Esophagus muscularis mucosa (tissue), 4 donors: Measurements from ENCODE around the gene S100A11. TPM values are rescaled to one million over a fixed set of nuclear protein-coding genes. Genes with fewer than 3 reads are reported as not detected.

Experiments
- DNase-seq: peaks from one replicate; pipeline ENCODE4 v3.0.0-alpha.2; 2017; ENCODE audit errors: extremely low spot score
- H3K27ac ChIP-seq, 4 donors: fragments of 200-600 bp; sonication (generic); replicated peaks in 1 of 4; 1 replicate in 3 of 4; 2 replicates in 1 of 4; pipeline ENCODE4 v1.5.1; 2016 to 2019; ENCODE audit warnings: mild to moderate bottlenecking in 1 of 4
- H3K27me3 ChIP-seq, 4 donors: fragments of 200-600 bp; sonication (generic); one replicate each; pipeline versions ENCODE4 v1.5.1 to v1.6.0; 2016 to 2019
- H3K36me3 ChIP-seq, 4 donors: fragments of 200-600 bp; sonication (generic); one replicate each; pipeline ENCODE4 v1.5.1; 2016 to 2019
- H3K4me1 ChIP-seq, 4 donors: fragments of 200-600 bp; sonication (generic); one replicate each; pipeline ENCODE4 v1.5.1; 2016 to 2019
- H3K4me3 ChIP-seq, 4 donors: fragments of 200-600 bp; sonication (generic); 1 replicate in 2 of 4; 2 replicates in 2 of 4; pipeline ENCODE4 v1.5.1; 2016 to 2019; ENCODE audit warnings: mild to moderate bottlenecking in 4 of 4, moderate library complexity in 1 of 4
- H3K9me3 ChIP-seq, 4 donors: fragments of 200-600 bp; sonication (generic); 1 replicate in 3 of 4; 2 replicates in 1 of 4; pipeline ENCODE4 v1.5.1; 2016 to 2019
- EP300 ChIP-seq: sonication (generic); formaldehyde crosslinking; IDR thresholded peaks from one replicate; pipeline ENCODE4 v1.6.1; 2017; ENCODE audit warnings: antibody characterized with exemption
- POLR2A ChIP-seq: fragments of 450-650 bp; IDR thresholded peaks from one replicate; pipeline ENCODE4 v1.6.1; 2017; ENCODE audit warnings: antibody characterized with exemption, moderate library complexity, mild to moderate bottlenecking, low read depth
- POLR2AphosphoS5 ChIP-seq, 2 donors: sonication (generic); formaldehyde crosslinking; IDR thresholded peaks; one replicate each; pipeline ENCODE4 v1.6.1; 2017; ENCODE audit warnings: antibody characterized with exemption in 2 of 2
- WGBS: methylation state at CpG from one replicate; pipeline ENCODE4 v1.1.5; 2018; 5-methylcytosine and 5-hydroxymethylcytosine counted together
- intact Hi-C: fragments of 100-400 bp; cut with DNase I; formaldehyde crosslinking; loops from one replicate; pipeline ENCODE4 v1.15.1; 2023
- total RNA-seq, 4 donors: library from RNA; depleted of rRNA; stranded (reverse); fragments of >200 nt; gene quantifications; one replicate each; pipeline versions ENCODE4 v1.1.0 to v1.2.1, GENCODE V29; 2016
- TF ChIP-seq, protein P1 (sequence below), 3 experiments: fragments of 200-600 bp in 2 of 3; fragments of 450-650 bp in 1 of 3; sonication (generic) in 2 of 3; IDR thresholded peaks; one replicate each; pipeline ENCODE4 v1.5.1; 2017 to 2019; ENCODE audit warnings: antibody characterized with exemption in 3 of 3, mild to moderate bottlenecking in 2 of 3, moderate library complexity in 1 of 3

S100A11 gene
- total RNA-seq, 4 donors from 2014 or later, result 68.5 to 190 (median 115) TPM

DNA sequence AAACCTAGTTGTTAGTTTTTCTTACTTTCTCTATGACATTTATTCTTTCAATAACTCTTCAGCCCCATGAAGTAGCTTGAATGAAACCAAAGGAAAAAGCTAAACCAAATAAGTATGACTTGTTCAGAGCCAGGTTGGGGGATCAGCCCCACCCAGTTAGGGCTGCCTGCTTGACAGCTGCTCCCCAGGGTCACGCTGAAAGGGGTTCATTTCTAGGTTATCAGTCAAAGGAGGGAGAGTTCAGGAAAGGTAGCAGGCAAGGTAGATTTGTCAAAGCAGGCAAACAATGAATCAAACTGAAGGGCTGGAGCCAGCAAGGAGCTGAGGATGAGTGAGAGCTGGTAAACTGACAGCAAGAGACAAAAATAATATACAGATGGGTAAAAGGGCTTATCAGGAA, 3.1 kb upstream of the S100A11 start:
- TF ChIP-seq EP300 (no peak), POLR2AphosphoS5 (IDR thresholded peaks at IDR 0.05) (no peak), POLR2A (no peak)
- TF ChIP-seq, protein P1, sequence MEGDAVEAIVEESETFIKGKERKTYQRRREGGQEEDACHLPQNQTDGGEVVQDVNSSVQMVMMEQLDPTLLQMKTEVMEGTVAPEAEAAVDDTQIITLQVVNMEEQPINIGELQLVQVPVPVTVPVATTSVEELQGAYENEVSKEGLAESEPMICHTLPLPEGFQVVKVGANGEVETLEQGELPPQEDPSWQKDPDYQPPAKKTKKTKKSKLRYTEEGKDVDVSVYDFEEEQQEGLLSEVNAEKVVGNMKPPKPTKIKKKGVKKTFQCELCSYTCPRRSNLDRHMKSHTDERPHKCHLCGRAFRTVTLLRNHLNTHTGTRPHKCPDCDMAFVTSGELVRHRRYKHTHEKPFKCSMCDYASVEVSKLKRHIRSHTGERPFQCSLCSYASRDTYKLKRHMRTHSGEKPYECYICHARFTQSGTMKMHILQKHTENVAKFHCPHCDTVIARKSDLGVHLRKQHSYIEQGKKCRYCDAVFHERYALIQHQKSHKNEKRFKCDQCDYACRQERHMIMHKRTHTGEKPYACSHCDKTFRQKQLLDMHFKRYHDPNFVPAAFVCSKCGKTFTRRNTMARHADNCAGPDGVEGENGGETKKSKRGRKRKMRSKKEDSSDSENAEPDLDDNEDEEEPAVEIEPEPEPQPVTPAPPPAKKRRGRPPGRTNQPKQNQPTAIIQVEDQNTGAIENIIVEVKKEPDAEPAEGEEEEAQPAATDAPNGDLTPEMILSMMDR (IDR thresholded peaks at IDR 0.05), result no peak
- H3K27ac ChIP-seq, result no peak overlapping the region
- H3K4me3 ChIP-seq, result no peak overlapping the region
- DNase-seq, result no peak
- H3K36me3 ChIP-seq, result no peaks in the 10 kb centered on the region
- peaks cover 5 to 22% (median 19%) of the 10 kb centered on the region in 4 donors for H3K4me1 ChIP-seq
- 68% methylated on average over 1 of the region's 1 CpG for WGBS
- H3K27me3 ChIP-seq, result no peaks in the 10 kb centered on the region
- H3K9me3 ChIP-seq, result no peaks in the 10 kb centered on the region
- intact Hi-C loops, result no loop called here

DNA sequence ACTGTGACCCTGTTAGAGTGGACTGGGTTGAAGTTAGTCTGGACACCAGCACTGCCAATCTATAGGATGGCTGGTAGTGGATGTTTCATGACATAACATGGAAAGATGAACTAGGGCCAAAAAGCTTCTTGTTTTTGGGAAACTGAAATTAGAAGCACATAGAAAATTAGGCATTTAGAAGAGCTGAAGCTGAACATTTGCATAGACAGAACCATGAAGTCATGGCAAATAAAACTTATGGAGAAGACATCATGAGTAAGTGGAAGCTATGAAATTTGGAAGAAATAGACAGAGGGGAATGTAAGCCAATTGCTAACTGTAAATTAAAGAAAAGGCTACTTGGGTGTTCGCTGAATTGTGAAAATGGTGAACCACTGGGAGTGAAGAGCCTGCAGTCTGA, 2.7 kb upstream of the S100A11 start:
- no peaks in the 10 kb centered on the region for H3K9me3 ChIP-seq
- peaks cover 5 to 26% (median 23%) of the 10 kb centered on the region in 4 donors for H3K4me1 ChIP-seq
- H3K36me3 ChIP-seq, result no peaks in the 10 kb centered on the region
- H3K27me3 ChIP-seq, result no peaks in the 10 kb centered on the region
- H3K27ac ChIP-seq, result no peak overlapping the region
- H3K4me3 ChIP-seq, result no peak overlapping the region
- DNase-seq, result no peak
- intact Hi-C loops, result no loop called here
- WGBS, result 100% methylated on average over 1 of the region's 1 CpG
- no peak for TF ChIP-seq POLR2A
- TF ChIP-seq, protein P1 (IDR thresholded peaks at IDR 0.05), result no peak
- no peak for TF ChIP-seq EP300
- TF ChIP-seq POLR2AphosphoS5 (IDR thresholded peaks at IDR 0.05), result no peak

DNA sequence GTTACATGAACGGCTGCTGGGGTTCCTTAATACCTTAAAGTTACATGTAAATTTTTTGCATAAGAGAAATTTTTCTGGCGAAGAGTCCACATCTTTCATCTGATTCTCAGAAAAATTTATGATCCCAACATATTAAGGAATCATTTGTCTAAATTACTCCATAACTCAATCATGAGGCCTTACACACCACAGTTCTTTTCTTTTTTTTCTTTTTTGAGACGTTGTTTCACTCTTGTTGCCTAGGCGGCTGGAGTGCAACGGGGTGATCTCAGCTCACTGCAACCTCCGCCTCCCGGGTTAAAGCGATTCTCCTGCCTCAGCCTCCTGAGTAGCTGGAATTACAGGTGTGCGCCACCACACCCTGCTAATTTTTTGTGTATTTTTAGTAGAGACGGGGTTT, 2.1 kb upstream of the S100A11 start:
- DNase-seq, result no peak
- WGBS, result 86% methylated on average over 10 of the region's 10 CpGs
- Histone ChIP-seq H3K4me3 (no peak overlapping the region), H3K4me1 (peaks cover 8 to 32% (median 29%) of the 10 kb centered on the region in 4 donors), H3K9me3 (no peaks in the 10 kb centered on the region), H3K27ac (no peak overlapping the region), H3K27me3 (no peaks in the 10 kb centered on the region), H3K36me3 (peaks cover 0 to 2% (median 0%) of the 10 kb centered on the region in 4 donors)
- intact Hi-C loops, result no loop called here
- TF ChIP-seq POLR2AphosphoS5 (IDR thresholded peaks at IDR 0.05) (no peak), POLR2A (no peak), EP300 (no peak)
- TF ChIP-seq, protein P1 (IDR thresholded peaks at IDR 0.05), result no peak

DNA sequence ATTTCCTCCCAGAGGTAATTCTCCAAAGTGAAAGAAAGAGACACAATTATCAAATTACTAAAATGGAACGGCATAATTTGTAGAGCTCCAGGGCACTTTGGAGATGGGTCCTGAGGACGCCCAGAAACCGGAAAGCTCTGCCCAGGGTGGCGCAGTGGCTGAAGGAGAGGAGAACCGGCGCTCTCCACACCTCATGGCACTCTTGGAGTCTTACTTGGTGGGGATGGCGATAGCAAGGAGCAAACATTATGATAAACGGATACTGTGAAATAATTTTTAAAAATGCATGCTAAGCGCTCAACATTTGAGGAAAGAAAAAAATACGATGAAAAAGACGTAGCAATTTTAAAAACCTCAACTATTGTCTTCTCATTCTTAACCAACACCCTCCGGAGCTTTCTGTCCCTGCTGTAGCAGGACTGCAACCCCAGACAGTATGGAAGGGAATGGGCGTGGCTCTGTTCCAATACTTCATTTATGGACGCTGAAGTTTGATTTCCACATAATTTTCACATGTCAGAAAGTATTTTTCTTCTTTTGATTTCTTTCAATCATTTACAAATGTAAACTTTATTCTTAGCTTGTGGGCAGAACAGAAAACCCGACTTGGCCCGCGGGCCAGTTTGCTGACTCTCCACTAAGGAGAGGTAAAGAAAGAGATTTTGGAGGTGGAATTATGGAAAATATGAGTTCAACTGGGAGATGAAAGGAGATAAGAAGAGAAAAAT, 1.1 kb downstream of the S100A11 start:
- intact Hi-C loops, result no loop called here
- 34% methylated on average over 17 of the region's 17 CpGs for whole genome bisulfite sequencing
- Histone ChIP-seq H3K36me3 (peaks cover 17 to 34% (median 28%) of the 10 kb centered on the region in 4 donors), H3K27ac (peak overlapping the region; percentile 82 to 87 (median 86)), H3K27me3 (no peaks in the 10 kb centered on the region), H3K9me3 (no peaks in the 10 kb centered on the region), H3K4me1 (peaks cover 12 to 41% (median 32%) of the 10 kb centered on the region in 4 donors), H3K4me3 (peak overlapping the region; percentile 67 to 76 (median 70))
- TF ChIP-seq POLR2AphosphoS5 (IDR thresholded peaks at IDR 0.05), result no peak
- TF ChIP-seq, protein P1 (IDR thresholded peaks at IDR 0.05), result no peak
- TF ChIP-seq EP300, result no peak
- TF ChIP-seq POLR2A, result no peak
- DNase-seq, result no peak
